ENCODE measurements around the gene IDH3B.
A peak's percentile ranks its signal among the peaks of the same experiment; 100 is the strongest.

The IDH3B gene

GRCh38 chr20:2706688-2707352 is 42.8 kb upstream of the IDH3B start:
- Histone ChIP-seq H3K27me3 (ENCODE audit: insufficient read depth, insufficient read length) (peaks cover 3% of the 10 kb centered on the region), H3K4me3 (ENCODE audit: insufficient read length, low read depth) (no peak overlapping the region), H3K4me1 (ENCODE audit: insufficient read depth, insufficient read length) (peaks cover 17% of the 10 kb centered on the region), H3K9me3 (ENCODE audit: insufficient read depth, low read length) (no peaks in the 10 kb centered on the region), H3K36me3 (ENCODE audit: insufficient read depth, insufficient read length, low read length) (no peaks in the 10 kb centered on the region), H3K9ac (ENCODE audit: insufficient read length, low read depth) (no peak overlapping the region)
- no peak for TF ChIP-seq YY1 (IDR thresholded peaks at IDR 0.05; ENCODE audit: insufficient read depth, insufficient read length)
- TF ChIP-seq SUZ12 (IDR thresholded peaks at IDR 0.05; ENCODE audit: extremely low read depth, insufficient read depth, insufficient read length) = no peak
- no peak for TF ChIP-seq ZNF274 (IDR thresholded peaks at IDR 0.05; ENCODE audit: low read depth, low read length)
- DNase-seq (ENCODE audit: low read depth, low spot score) = no peak

- Histone ChIP-seq H3K4me3 (ENCODE audit: insufficient read length, low read depth) (no peak overlapping the region), H3K9ac (ENCODE audit: insufficient read length, low read depth) (no peak overlapping the region), H3K9me3 (ENCODE audit: insufficient read depth, low read length) (no peaks in the 10 kb centered on the region), H3K4me1 (ENCODE audit: insufficient read depth, insufficient read length) (peaks cover 22% of the 10 kb centered on the region), H3K36me3 (ENCODE audit: insufficient read depth, insufficient read length, low read length) (no peaks in the 10 kb centered on the region), H3K27me3 (ENCODE audit: insufficient read depth, insufficient read length) (peaks cover 3% of the 10 kb centered on the region)
- no peak for DNase-seq (ENCODE audit: low read depth, low spot score)
- TF ChIP-seq ZNF274 (IDR thresholded peaks at IDR 0.05; ENCODE audit: low read depth, low read length) = no peak
- no peak for TF ChIP-seq SUZ12 (IDR thresholded peaks at IDR 0.05; ENCODE audit: extremely low read depth, insufficient read depth, insufficient read length)
- no peak for TF ChIP-seq YY1 (IDR thresholded peaks at IDR 0.05; ENCODE audit: insufficient read depth, insufficient read length)
Measured at GRCh38 chr20:2705931-2706645, 42.1 kb upstream of the IDH3B start.

GRCh38 chr20:2703716-2704475 is 39.9 kb upstream of the IDH3B start:
- H3K9me3 ChIP-seq (ENCODE audit: insufficient read depth, low read length) = no peaks in the 10 kb centered on the region
- H3K27me3 ChIP-seq (ENCODE audit: insufficient read depth, insufficient read length) = peaks cover 15% of the 10 kb centered on the region
- TF ChIP-seq YY1 (IDR thresholded peaks at IDR 0.05; ENCODE audit: insufficient read depth, insufficient read length) (no peak), ZNF274 (IDR thresholded peaks at IDR 0.05; ENCODE audit: low read depth, low read length) (no peak), SUZ12 (IDR thresholded peaks at IDR 0.05; ENCODE audit: extremely low read depth, insufficient read depth, insufficient read length) (no peak)
- H3K4me1 ChIP-seq (ENCODE audit: insufficient read depth, insufficient read length) = peaks cover 30% of the 10 kb centered on the region
- DNase-seq (ENCODE audit: low read depth, low spot score) = no peak
- H3K4me3 ChIP-seq (ENCODE audit: insufficient read length, low read depth) = no peak overlapping the region
- H3K9ac ChIP-seq (ENCODE audit: insufficient read length, low read depth) = no peak overlapping the region
- no peaks in the 10 kb centered on the region for H3K36me3 ChIP-seq (ENCODE audit: insufficient read depth, insufficient read length, low read length)

- H3K9ac ChIP-seq (ENCODE audit: insufficient read length, low read depth) = no peak overlapping the region
- H3K9me3 ChIP-seq (ENCODE audit: insufficient read depth, low read length) = no peaks in the 10 kb centered on the region
- no peaks in the 10 kb centered on the region for H3K36me3 ChIP-seq (ENCODE audit: insufficient read depth, insufficient read length, low read length)
- peak; percentile 89 for DNase-seq (ENCODE audit: low read depth, low spot score)
- H3K4me1 ChIP-seq (ENCODE audit: insufficient read depth, insufficient read length) = peaks cover 27% of the 10 kb centered on the region
- TF ChIP-seq YY1 (IDR thresholded peaks at IDR 0.05; ENCODE audit: insufficient read depth, insufficient read length) (no peak), ZNF274 (IDR thresholded peaks at IDR 0.05; ENCODE audit: low read depth, low read length) (no peak), SUZ12 (IDR thresholded peaks at IDR 0.05; ENCODE audit: extremely low read depth, insufficient read depth, insufficient read length) (no peak)
- peaks cover 15% of the 10 kb centered on the region for H3K27me3 ChIP-seq (ENCODE audit: insufficient read depth, insufficient read length)
- H3K4me3 ChIP-seq (ENCODE audit: insufficient read length, low read depth) = no peak overlapping the region
Measured at GRCh38 chr20:2701671-2702081, 37.7 kb upstream of the IDH3B start.

GRCh38 chr20:2700913-2701620 is 37.1 kb upstream of the IDH3B start:
- no peaks in the 10 kb centered on the region for H3K36me3 ChIP-seq (ENCODE audit: insufficient read depth, insufficient read length, low read length)
- no peak for TF ChIP-seq SUZ12 (IDR thresholded peaks at IDR 0.05; ENCODE audit: extremely low read depth, insufficient read depth, insufficient read length)
- TF ChIP-seq ZNF274 (IDR thresholded peaks at IDR 0.05; ENCODE audit: low read depth, low read length) = no peak
- no peak for TF ChIP-seq YY1 (IDR thresholded peaks at IDR 0.05; ENCODE audit: insufficient read depth, insufficient read length)
- H3K27me3 ChIP-seq (ENCODE audit: insufficient read depth, insufficient read length) = peaks cover 15% of the 10 kb centered on the region
- H3K9ac ChIP-seq (ENCODE audit: insufficient read length, low read depth) = no peak overlapping the region
- peaks cover 26% of the 10 kb centered on the region for H3K4me1 ChIP-seq (ENCODE audit: insufficient read depth, insufficient read length)
- no peak for DNase-seq (ENCODE audit: low read depth, low spot score)
- H3K4me3 ChIP-seq (ENCODE audit: insufficient read length, low read depth) = no peak overlapping the region
- H3K9me3 ChIP-seq (ENCODE audit: insufficient read depth, low read length) = no peaks in the 10 kb centered on the region

GRCh38 chr20:2699775-2700413 is 35.9 kb upstream of the IDH3B start:
- H3K27me3 ChIP-seq (ENCODE audit: insufficient read depth, insufficient read length) = peaks cover 20% of the 10 kb centered on the region
- no peaks in the 10 kb centered on the region for H3K36me3 ChIP-seq (ENCODE audit: insufficient read depth, insufficient read length, low read length)
- no peaks in the 10 kb centered on the region for H3K9me3 ChIP-seq (ENCODE audit: insufficient read depth, low read length)
- H3K4me1 ChIP-seq (ENCODE audit: insufficient read depth, insufficient read length) = peaks cover 23% of the 10 kb centered on the region
- no peak overlapping the region for H3K9ac ChIP-seq (ENCODE audit: insufficient read length, low read depth)
- no peak overlapping the region for H3K4me3 ChIP-seq (ENCODE audit: insufficient read length, low read depth)
- DNase-seq (ENCODE audit: low read depth, low spot score) = no peak
- TF ChIP-seq SUZ12 (IDR thresholded peaks at IDR 0.05; ENCODE audit: extremely low read depth, insufficient read depth, insufficient read length) (no peak), ZNF274 (IDR thresholded peaks at IDR 0.05; ENCODE audit: low read depth, low read length) (no peak), YY1 (IDR thresholded peaks at IDR 0.05; ENCODE audit: insufficient read depth, insufficient read length) (no peak)
